IPS-NIHi11 (cell line): ENCODE results near the gene EI24.
"Not testable (repeated sequence)": the region's sequence is repeated elsewhere in the genome, so short reads cannot be mapped to it uniquely, and the experiment has no call there.

ENCODE experiments used
- DNase-seq: peaks from one replicate; pipeline ENCODE4 v3.0.0; 2012; ENCODE audit warnings: mixed read lengths, low spot score

EI24 gene

GRCh38 chr11:125568970-125569914, at the start of gene EI24:
EI24 (plus strand) TSS chr11:125569477; CDS start chr11:125572528, 3,051 bp downstream.
- peak; percentile 95 for DNase-seq

GRCh38 chr11:125519860-125520834, 49.1 kb upstream of the EI24 start:
- DNase-seq: no peak

GRCh38 chr11:125525303-125525702, 44.0 kb upstream of the EI24 start:
- no peak for DNase-seq

- no peak for DNase-seq
These were observed 36.6 kb upstream of the EI24 start for GRCh38 chr11:125532668-125533067.

- no peak for DNase-seq
These were observed 33.7 kb upstream of the EI24 start for GRCh38 chr11:125535585-125535984.

GRCh38 chr11:125536834-125537233, 32.4 kb upstream of the EI24 start:
- not testable (repeated sequence) for DNase-seq

GRCh38 chr11:125542709-125543108, 26.6 kb upstream of the EI24 start:
- no peak for DNase-seq

GRCh38 chr11:125550780-125551179, 18.5 kb upstream of the EI24 start:
- DNase-seq: no peak

GRCh38 chr11:125551835-125552342, 17.4 kb upstream of the EI24 start:
- DNase-seq: no peak

GRCh38 chr11:125552927-125553326, 16.4 kb upstream of the EI24 start:
- no peak for DNase-seq

GRCh38 chr11:125553357-125553756, 15.9 kb upstream of the EI24 start:
- no peak for DNase-seq

- DNase-seq: no peak
These were observed 15.2 kb upstream of the EI24 start for GRCh38 chr11:125554038-125554437.

- DNase-seq: no peak
These were observed 9.4 kb upstream of the EI24 start for GRCh38 chr11:125559888-125560287.

GRCh38 chr11:125561924-125562323, 7.4 kb upstream of the EI24 start:
- no peak for DNase-seq

GRCh38 chr11:125562430-125562829, 6.8 kb upstream of the EI24 start:
- no peak for DNase-seq

- no peak for DNase-seq
These were observed 4.9 kb upstream of the EI24 start for GRCh38 chr11:125564357-125564756.

GRCh38 chr11:125566235-125566634, 3.0 kb upstream of the EI24 start:
- no peak for DNase-seq

GRCh38 chr11:125569915-125570621, 791 bp downstream of the EI24 start:
- DNase-seq: no peak

- DNase-seq: no peak
These were observed 1.7 kb downstream of the EI24 start for GRCh38 chr11:125570952-125571351.

- no peak for DNase-seq
These were observed 3.6 kb downstream of the EI24 start for GRCh38 chr11:125572916-125573315.

GRCh38 chr11:125577181-125577580, 7.9 kb downstream of the EI24 start:
- not testable (repeated sequence) for DNase-seq

- no peak for DNase-seq
These were observed 9.5 kb downstream of the EI24 start for GRCh38 chr11:125578783-125579182.
